ENCODE data around the gene KLHL42. TPM values are rescaled to one million over a fixed set of nuclear protein-coding genes. Genes with fewer than 3 reads are reported as not detected.

KLHL42 gene
- total RNA-seq, 3 donors from 2014 or later = 11.7 to 14.3 (median 14.0) TPM

- ATAC-seq = no peak
- H3K36me3 Mint-ChIP-seq (ENCODE audit: insufficient read depth) = no peaks in the 10 kb centered on the region
- H3K27me3 Mint-ChIP-seq (ENCODE audit: low read depth) = peaks cover 2% of the 10 kb centered on the region
- H3K4me3 Mint-ChIP-seq = no peak overlapping the region
- no peaks in the 10 kb centered on the region for H3K9me3 Mint-ChIP-seq
- peaks cover 41% of the 10 kb centered on the region for H3K4me1 Mint-ChIP-seq (ENCODE audit: low read depth)
- no peak for DNase-seq
Measured at GRCh38 chr12:27818401-27818918, 38.4 kb downstream of the KLHL42 start.

DNA sequence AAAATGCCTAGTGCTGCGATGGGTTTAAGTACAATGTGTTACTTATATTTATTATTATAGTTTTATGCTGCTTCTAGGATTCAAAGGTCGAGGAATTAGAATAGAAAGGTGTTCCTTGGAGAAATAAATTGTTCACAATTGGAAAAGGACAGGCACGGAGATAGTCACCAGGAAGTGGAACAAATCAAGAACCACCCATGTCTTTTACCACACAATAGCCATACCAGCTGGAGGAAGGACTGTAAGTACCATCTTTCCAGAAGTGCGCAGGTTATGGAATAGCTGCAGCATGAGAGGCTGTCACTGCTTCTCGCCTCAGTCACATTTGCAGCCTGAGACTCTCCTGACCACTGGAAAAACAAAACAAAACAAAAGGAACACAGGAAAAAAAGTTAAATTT lies 40.5 kb downstream of the KLHL42 start:
- no peaks in the 10 kb centered on the region for H3K9me3 Mint-ChIP-seq
- ATAC-seq (no peak), DNase-seq (no peak)
- no peaks in the 10 kb centered on the region for H3K36me3 Mint-ChIP-seq (ENCODE audit: insufficient read depth)
- no peak overlapping the region for H3K4me3 Mint-ChIP-seq
- H3K4me1 Mint-ChIP-seq (ENCODE audit: low read depth) = peaks cover 38% of the 10 kb centered on the region
- peaks cover 2% of the 10 kb centered on the region for H3K27me3 Mint-ChIP-seq (ENCODE audit: low read depth)

GRCh38 chr12:27821259-27821973 lies 41.4 kb downstream of the KLHL42 start:
- peak overlapping the region; percentile 41 for H3K4me3 Mint-ChIP-seq
- DNase-seq (peak; percentile 12), ATAC-seq (no peak)
- no peaks in the 10 kb centered on the region for H3K36me3 Mint-ChIP-seq (ENCODE audit: insufficient read depth)
- no peaks in the 10 kb centered on the region for H3K9me3 Mint-ChIP-seq
- H3K4me1 Mint-ChIP-seq (ENCODE audit: low read depth) = peaks cover 39% of the 10 kb centered on the region
- peaks cover 4% of the 10 kb centered on the region for H3K27me3 Mint-ChIP-seq (ENCODE audit: low read depth)

DNA sequence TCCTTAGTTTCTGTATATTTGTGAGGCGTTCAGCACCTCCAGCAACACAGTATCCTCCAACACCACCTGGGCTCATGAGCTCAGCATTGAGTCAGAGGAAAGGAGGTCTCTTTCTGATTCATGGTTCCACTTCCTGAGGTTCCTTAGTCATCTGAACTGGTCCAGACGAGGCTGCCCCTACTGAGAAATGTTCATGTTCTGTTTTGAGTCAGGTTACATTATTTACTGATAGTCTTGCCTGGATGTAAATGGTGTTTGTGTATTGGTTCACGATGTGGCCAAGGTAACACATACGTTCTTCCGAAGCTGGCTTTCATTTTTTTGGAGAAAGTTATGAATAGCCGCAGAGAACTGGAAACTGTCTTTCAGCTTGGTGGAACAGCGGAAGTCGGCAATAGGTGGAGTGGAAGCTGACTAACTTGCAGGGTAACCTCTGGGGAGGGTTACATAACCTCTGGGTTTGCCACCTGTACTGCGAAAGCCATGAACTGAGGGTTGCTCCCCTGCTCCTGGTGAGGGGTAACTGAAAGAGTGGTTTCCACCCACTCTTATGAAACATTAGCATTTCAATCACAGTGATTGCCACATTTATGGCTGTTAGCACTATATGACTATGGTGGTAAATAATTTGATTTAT lies 42.2 kb downstream of the KLHL42 start:
- peaks cover 39% of the 10 kb centered on the region for H3K4me1 Mint-ChIP-seq (ENCODE audit: low read depth)
- peak overlapping the region; percentile 41 for H3K4me3 Mint-ChIP-seq
- no peaks in the 10 kb centered on the region for H3K36me3 Mint-ChIP-seq (ENCODE audit: insufficient read depth)
- no peaks in the 10 kb centered on the region for H3K9me3 Mint-ChIP-seq
- peak; percentile 55 for DNase-seq
- H3K27me3 Mint-ChIP-seq (ENCODE audit: low read depth) = peaks cover 4% of the 10 kb centered on the region
- peak; percentile 94 for ATAC-seq

- no peaks in the 10 kb centered on the region for H3K9me3 Mint-ChIP-seq
- DNase-seq (no peak), ATAC-seq (no peak)
- H3K4me1 Mint-ChIP-seq (ENCODE audit: low read depth) = peaks cover 39% of the 10 kb centered on the region
- H3K36me3 Mint-ChIP-seq (ENCODE audit: insufficient read depth) = no peaks in the 10 kb centered on the region
- H3K27me3 Mint-ChIP-seq (ENCODE audit: low read depth) = peaks cover 4% of the 10 kb centered on the region
- H3K4me3 Mint-ChIP-seq = peak overlapping the region; percentile 41
Measured at GRCh38 chr12:27823038-27823437, 43.0 kb downstream of the KLHL42 start.

DNA sequence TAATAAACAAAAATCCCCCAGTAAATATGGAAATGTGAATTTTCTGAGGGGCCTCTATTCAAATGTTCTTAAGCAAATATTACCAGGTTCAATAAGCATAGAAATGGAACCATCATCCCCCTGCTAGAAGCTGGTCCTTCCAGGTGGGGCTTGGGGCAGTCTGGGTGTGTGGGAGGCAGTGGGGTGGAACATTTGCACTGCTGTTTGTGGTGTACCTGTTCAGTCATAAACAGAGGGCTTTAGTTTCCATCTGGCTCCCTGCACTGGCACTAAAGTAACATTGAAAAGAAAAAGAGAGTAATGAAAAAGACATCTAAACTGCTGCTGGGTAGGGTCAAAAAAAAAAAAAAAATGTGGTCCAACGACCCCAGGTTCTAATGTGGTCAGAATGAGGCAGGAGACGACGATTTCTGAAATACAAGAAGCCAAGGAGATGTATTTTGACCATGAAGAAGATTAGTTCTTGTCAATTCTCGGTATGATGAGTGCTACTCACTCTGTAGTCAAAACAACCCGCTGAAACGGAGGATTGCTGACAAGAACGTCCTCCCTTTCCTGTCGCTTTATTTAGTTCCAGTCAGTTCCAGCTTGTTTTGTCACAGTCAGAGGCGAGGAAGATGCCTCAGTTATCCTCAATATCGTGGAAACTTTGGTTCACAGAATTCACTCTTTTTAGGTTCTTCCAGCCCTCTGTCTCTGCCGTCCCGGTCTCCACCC lies 44.3 kb downstream of the KLHL42 start:
- peaks cover 39% of the 10 kb centered on the region for H3K4me1 Mint-ChIP-seq (ENCODE audit: low read depth)
- no peak for DNase-seq
- peaks cover 4% of the 10 kb centered on the region for H3K27me3 Mint-ChIP-seq (ENCODE audit: low read depth)
- no peaks in the 10 kb centered on the region for H3K36me3 Mint-ChIP-seq (ENCODE audit: insufficient read depth)
- H3K4me3 Mint-ChIP-seq = no peak overlapping the region
- ATAC-seq = no peak
- H3K9me3 Mint-ChIP-seq = no peaks in the 10 kb centered on the region

GRCh38 chr12:27826076-27826475 lies 46.0 kb downstream of the KLHL42 start:
- peaks cover 38% of the 10 kb centered on the region for H3K4me1 Mint-ChIP-seq (ENCODE audit: low read depth)
- H3K36me3 Mint-ChIP-seq (ENCODE audit: insufficient read depth) = no peaks in the 10 kb centered on the region
- no peaks in the 10 kb centered on the region for H3K9me3 Mint-ChIP-seq
- no peak overlapping the region for H3K4me3 Mint-ChIP-seq
- DNase-seq (no peak), ATAC-seq (no peak)
- H3K27me3 Mint-ChIP-seq (ENCODE audit: low read depth) = peaks cover 2% of the 10 kb centered on the region

- ATAC-seq = no peak
- Mint-ChIP-seq H3K27me3 (ENCODE audit: low read depth) (peaks cover 2% of the 10 kb centered on the region), H3K4me1 (ENCODE audit: low read depth) (peaks cover 18% of the 10 kb centered on the region), H3K9me3 (no peaks in the 10 kb centered on the region), H3K4me3 (no peak overlapping the region), H3K36me3 (ENCODE audit: insufficient read depth) (no peaks in the 10 kb centered on the region)
- no peak for DNase-seq
Measured at GRCh38 chr12:27828196-27828595, 48.2 kb downstream of the KLHL42 start.

GRCh38 chr12:27838543-27839185 lies 58.6 kb downstream of the KLHL42 start:
- H3K4me1 Mint-ChIP-seq (ENCODE audit: low read depth) = no peaks in the 10 kb centered on the region
- no peaks in the 10 kb centered on the region for H3K36me3 Mint-ChIP-seq (ENCODE audit: insufficient read depth)
- ATAC-seq (no peak), DNase-seq (no peak)
- no peak overlapping the region for H3K4me3 Mint-ChIP-seq
- no peaks in the 10 kb centered on the region for H3K27me3 Mint-ChIP-seq (ENCODE audit: low read depth)
- H3K9me3 Mint-ChIP-seq = no peaks in the 10 kb centered on the region

GRCh38 chr12:27840229-27840999 lies 60.4 kb downstream of the KLHL42 start:
- Mint-ChIP-seq H3K4me1 (ENCODE audit: low read depth) (no peaks in the 10 kb centered on the region), H3K4me3 (no peak overlapping the region), H3K36me3 (ENCODE audit: insufficient read depth) (no peaks in the 10 kb centered on the region), H3K27me3 (ENCODE audit: low read depth) (peaks cover 3% of the 10 kb centered on the region), H3K9me3 (no peaks in the 10 kb centered on the region)
- no peak for ATAC-seq
- DNase-seq = no peak

GRCh38 chr12:27841392-27841882 lies 61.4 kb downstream of the KLHL42 start:
- no peak overlapping the region for H3K4me3 Mint-ChIP-seq
- no peak for DNase-seq
- no peaks in the 10 kb centered on the region for H3K4me1 Mint-ChIP-seq (ENCODE audit: low read depth)
- H3K9me3 Mint-ChIP-seq = no peaks in the 10 kb centered on the region
- no peak for ATAC-seq
- H3K27me3 Mint-ChIP-seq (ENCODE audit: low read depth) = peaks cover 6% of the 10 kb centered on the region
- H3K36me3 Mint-ChIP-seq (ENCODE audit: insufficient read depth) = no peaks in the 10 kb centered on the region

DNA sequence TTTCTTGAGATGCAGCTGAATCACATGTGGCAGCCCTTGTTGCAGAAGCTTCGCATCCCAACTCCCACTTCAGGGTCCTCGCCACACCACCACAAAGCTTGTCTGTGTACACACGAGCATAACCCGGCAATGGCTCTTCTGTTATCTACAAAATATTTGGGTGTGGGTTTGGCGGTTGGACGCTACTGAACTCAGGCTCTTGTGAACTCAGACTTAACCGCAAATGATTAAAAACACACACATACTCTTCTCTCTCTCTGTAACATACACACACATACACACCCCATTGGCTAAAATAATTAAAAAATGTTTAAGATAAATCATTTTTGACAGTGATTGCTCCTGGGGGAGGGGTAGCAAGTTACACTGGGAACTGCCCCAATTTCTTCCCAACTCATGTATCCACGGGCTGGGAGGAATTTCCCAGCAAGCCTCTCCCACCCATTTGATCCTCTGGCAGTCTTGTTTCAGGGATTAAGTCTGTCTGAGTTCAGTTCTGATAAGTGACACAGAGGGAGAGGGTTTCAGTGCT lies 63.7 kb downstream of the KLHL42 start:
- Mint-ChIP-seq H3K36me3 (ENCODE audit: insufficient read depth) (no peaks in the 10 kb centered on the region), H3K4me1 (ENCODE audit: low read depth) (no peaks in the 10 kb centered on the region), H3K4me3 (no peak overlapping the region), H3K9me3 (no peaks in the 10 kb centered on the region), H3K27me3 (ENCODE audit: low read depth) (peaks cover 8% of the 10 kb centered on the region)
- ATAC-seq = no peak
- DNase-seq = no peak

- Mint-ChIP-seq H3K9me3 (peaks cover 7% of the 10 kb centered on the region), H3K36me3 (ENCODE audit: insufficient read depth) (no peaks in the 10 kb centered on the region), H3K27me3 (ENCODE audit: low read depth) (peaks cover 8% of the 10 kb centered on the region), H3K4me3 (no peak overlapping the region), H3K4me1 (ENCODE audit: low read depth) (no peaks in the 10 kb centered on the region)
- DNase-seq (no peak), ATAC-seq (no peak)
Measured at GRCh38 chr12:27844366-27845090, 64.5 kb downstream of the KLHL42 start.

Data from activated T-cell treated with anti-CD3 and anti-CD28 coated beads, Interleukin-2, amount 50 U/mL, for 4 hours (primary cell).